Anterior cingulate cortex (tissue), 58 donors: ENCODE results near the gene TDRD6.
"Not testable (repeated sequence)": the region's sequence is repeated elsewhere in the genome, so short reads cannot be mapped to it uniquely, and the experiment has no call there.

Experiments
- DNase-seq, 58 donors: peaks; one replicate each; lab custom pipeline; 2025; lab: John Stamatoyannopoulos, UW

The TDRD6 gene

GRCh38 chr6:46743425-46744158 is 55.9 kb downstream of the TDRD6 start:
- no peak for DNase-seq

DNA sequence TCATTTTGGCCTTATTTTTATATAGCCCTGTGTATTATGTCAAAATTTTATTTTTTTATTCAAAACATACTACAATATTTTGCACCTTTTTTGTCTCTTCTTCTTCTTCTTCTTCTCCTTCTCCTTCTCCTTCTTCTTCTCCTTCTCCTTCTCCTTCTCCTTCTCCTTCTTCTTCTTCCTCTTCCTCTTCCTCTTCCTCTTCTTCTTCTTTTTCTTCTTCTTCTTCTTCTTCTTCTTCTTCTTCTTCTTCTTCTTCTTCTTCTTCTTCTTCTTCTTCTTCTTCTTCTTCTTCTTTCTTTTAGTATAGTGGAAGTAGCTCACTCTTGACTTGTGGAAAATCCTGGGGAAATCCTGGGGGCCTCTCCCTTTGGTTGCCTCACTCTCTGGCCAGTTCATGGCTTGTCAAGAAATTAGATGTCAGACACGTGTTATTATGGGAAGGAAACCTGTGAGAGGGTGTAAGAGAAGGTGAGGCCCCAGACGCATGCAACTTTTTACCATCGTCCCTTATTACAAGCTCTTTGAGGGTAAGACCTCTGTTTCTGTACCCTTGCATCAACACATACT is 56.6 kb downstream of the TDRD6 start:
- not testable (repeated sequence) for DNase-seq

DNA sequence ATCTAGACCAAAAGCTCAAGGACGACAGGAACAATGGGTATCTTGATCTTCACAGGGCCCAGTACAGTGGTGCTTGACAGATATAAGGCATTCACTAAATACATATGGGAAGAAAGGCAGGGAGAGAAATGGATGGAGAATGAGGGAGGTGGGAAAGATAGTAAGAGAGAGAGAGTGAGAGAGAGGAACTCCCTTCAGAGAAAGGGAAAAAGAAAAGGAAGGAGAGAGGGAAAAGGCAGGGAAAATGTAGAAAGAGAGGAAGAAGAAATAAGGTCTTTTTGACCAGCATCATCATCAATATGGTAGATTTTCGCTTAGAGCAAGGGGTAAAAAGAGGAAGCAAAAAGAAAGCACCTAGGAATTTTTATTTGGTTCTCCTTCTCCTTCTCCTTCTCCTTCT is 58.3 kb downstream of the TDRD6 start:
- no peak for DNase-seq

DNA sequence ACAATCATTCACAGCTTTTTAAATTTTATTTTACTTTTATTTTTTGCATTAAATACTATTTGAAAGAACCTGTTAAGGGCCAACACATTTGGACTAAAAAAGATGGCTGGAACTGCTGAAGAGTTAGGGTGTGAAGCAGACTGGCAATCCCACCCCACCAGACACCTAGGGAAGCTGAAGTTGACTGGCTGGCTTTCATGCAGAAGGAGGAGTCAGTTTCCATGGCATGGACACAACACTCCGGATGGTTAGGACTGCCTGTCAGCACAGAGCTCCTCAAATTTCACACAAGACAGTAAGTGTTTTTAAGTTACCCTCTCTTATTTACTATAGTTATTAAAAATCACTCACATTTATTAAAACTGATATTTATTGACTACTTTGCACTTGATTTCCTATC is 59.0 kb downstream of the TDRD6 start, which contains the start of gene ANKRD66:
Gene ANKRD66 (plus strand): TSS at position 238 of the 400 bp plus-strand sequence. CDS start 5,016 bp downstream, outside the sequence.
- peak in 5 of 58 donors; percentile 3 to 38 (median 23) for DNase-seq

DNA sequence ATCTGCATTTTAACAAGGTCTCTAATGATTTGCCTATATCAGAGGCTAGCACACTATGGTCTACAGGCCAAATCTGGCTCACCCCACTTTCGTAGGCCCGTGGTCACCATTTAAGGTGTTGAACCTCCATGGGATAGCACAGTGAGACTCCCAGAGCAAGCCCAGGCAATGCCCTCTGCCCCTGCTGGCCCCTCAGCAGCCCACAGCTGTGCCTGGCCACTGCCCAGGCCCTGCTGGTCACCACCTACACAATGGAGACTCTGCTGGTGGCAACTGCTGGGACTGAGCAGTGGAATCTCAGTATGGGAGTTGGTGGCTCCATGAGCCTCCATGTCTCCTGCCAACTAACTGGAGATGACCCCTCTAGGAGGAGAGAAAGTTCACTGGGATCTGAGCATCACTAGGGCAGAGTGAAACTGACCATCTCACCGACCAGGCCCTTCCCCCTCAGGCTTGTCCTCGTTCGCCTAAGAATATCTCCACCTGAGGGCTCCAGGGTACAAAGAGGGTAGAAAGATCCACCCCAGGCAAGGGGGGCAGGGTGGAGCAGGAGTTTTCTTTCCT is 61.3 kb downstream of the TDRD6 start:
- DNase-seq, result no peak

GRCh38 chr6:46749731-46750130 is 62.0 kb downstream of the TDRD6 start:
- DNase-seq, result no peak

GRCh38 chr6:46751658-46752057 is 64.0 kb downstream of the TDRD6 start:
- DNase-seq, result no peak
